Tibial nerve (tissue), 4 donors: ENCODE results near the gene KDM2A. TPM values are rescaled to one million over a fixed set of nuclear protein-coding genes. Genes with fewer than 3 reads are reported as not detected.

Source experiments
- DNase-seq, 2 donors: peaks; one replicate each; pipeline ENCODE4 v3.0.0-alpha.2; 2019; ENCODE audit warnings: low spot score in 2 of 2
- H3K27ac ChIP-seq, 4 donors: fragments of 200-600 bp; sonication (generic) in 3 of 4; one replicate each; pipeline ENCODE4 v1.5.1; 2017 to 2019; ENCODE audit warnings: mild to moderate bottlenecking in 1 of 4
- H3K27me3 ChIP-seq, 2 donors: fragments of 200-600 bp; sonication (generic) in 1 of 2; one replicate each; pipeline versions ENCODE4 v1.5.1 to v1.6.0; 2017 to 2019
- H3K36me3 ChIP-seq, 3 donors: fragments of 200-600 bp; sonication (generic); one replicate each; pipeline ENCODE4 v1.5.1; 2018 to 2019
- H3K4me1 ChIP-seq, 4 donors: fragments of 200-600 bp; sonication (generic) in 3 of 4; one replicate each; pipeline ENCODE4 v1.5.1; 2017 to 2019
- H3K4me3 ChIP-seq, 4 donors: fragments of 200-600 bp; sonication (generic) in 3 of 4; one replicate each; pipeline ENCODE4 v1.5.1; 2017 to 2019; ENCODE audit warnings: mild to moderate bottlenecking in 1 of 4, moderate library complexity in 1 of 4
- H3K9me3 ChIP-seq, 4 donors: fragments of 200-600 bp; sonication (generic) in 3 of 4; one replicate each; pipeline ENCODE4 v1.5.1; 2017 to 2019
- CTCF ChIP-seq, 5 experiments: fragments of 200-600 bp in 3 of 5; fragments of 450-650 bp in 2 of 5; sonication (generic) in 3 of 5; IDR thresholded peaks; one replicate each; pipeline ENCODE4 v1.5.1; 2016 to 2019; ENCODE audit warnings: antibody characterized with exemption in 5 of 5, mild to moderate bottlenecking in 3 of 5, moderate library complexity in 2 of 5
- EP300 ChIP-seq, 2 donors: sonication (generic); formaldehyde crosslinking; IDR thresholded peaks; one replicate each; pipeline ENCODE4 v1.6.1; 2017; ENCODE audit warnings: antibody characterized with exemption in 2 of 2, mild to moderate bottlenecking in 1 of 2
- POLR2A ChIP-seq, 2 donors: fragments of 450-650 bp; IDR thresholded peaks; one replicate each; pipeline ENCODE4 v1.6.1; 2017; ENCODE audit warnings: antibody characterized with exemption in 2 of 2, mild to moderate bottlenecking in 2 of 2, moderate library complexity in 2 of 2
- WGBS, 2 donors: methylation state at CpG; one replicate each; pipeline ENCODE4 v1.1.5; 2018; 5-methylcytosine and 5-hydroxymethylcytosine counted together
- total RNA-seq, 4 donors: library from RNA; depleted of rRNA; stranded (reverse); fragments of >200 nt; gene quantifications; one replicate each; pipeline ENCODE4 v1.1.0, GENCODE V29; 2016

Gene KDM2A
- total RNA-seq, 4 donors from 2014 or later, result 40.9 to 106 (median 67.4) TPM

GRCh38 chr11:67285541-67286498 is 166.8 kb downstream of the KDM2A start:
- H3K9me3 ChIP-seq, result no peaks in the 10 kb centered on the region
- peaks cover 0 to 47% (median 33%) of the 10 kb centered on the region in 4 donors for H3K4me1 ChIP-seq
- WGBS, 2 donors, result 80 to 88% methylated on average over 32 to 39 of the region's 39 CpGs
- DNase-seq, result no peak
- H3K27me3 ChIP-seq, result no peaks in the 10 kb centered on the region
- no peak for TF ChIP-seq EP300 (IDR thresholded peaks at IDR 0.05)
- no peak for TF ChIP-seq CTCF (IDR thresholded peaks at IDR 0.05)
- no peak for TF ChIP-seq POLR2A (IDR thresholded peaks at IDR 0.05)
- peaks cover 5 to 71% (median 54%) of the 10 kb centered on the region in 3 donors for H3K36me3 ChIP-seq
- H3K4me3 ChIP-seq, result no peak overlapping the region
- H3K27ac ChIP-seq, result peak overlapping the region in 3 of 4 donors; percentile 90 to 96 (median 96)

GRCh38 chr11:67286621-67287333 is 167.7 kb downstream of the KDM2A start:
- DNase-seq, result no peak
- H3K4me1 ChIP-seq, result peaks cover 0 to 51% (median 35%) of the 10 kb centered on the region in 4 donors

GRCh38 chr11:67287355-67288197 is 168.5 kb downstream of the KDM2A start:
- no peak for TF ChIP-seq POLR2A (IDR thresholded peaks at IDR 0.05)
- TF ChIP-seq CTCF (IDR thresholded peaks at IDR 0.05), result no peak
- no peak for TF ChIP-seq EP300 (IDR thresholded peaks at IDR 0.05)
- Histone ChIP-seq H3K27me3 (no peaks in the 10 kb centered on the region), H3K4me3 (peak overlapping the region in 3 of 4 donors; percentile 75 to 90 (median 87)), H3K36me3 (peaks cover 5 to 69% (median 37%) of the 10 kb centered on the region in 3 donors), H3K27ac (peak overlapping the region; percentile 84 to 96 (median 93)), H3K9me3 (no peaks in the 10 kb centered on the region), H3K4me1 (peaks cover 0 to 58% (median 35%) of the 10 kb centered on the region in 4 donors)
- 68 to 76% methylated on average over 14 of the region's 14 CpGs for WGBS, 2 donors
- DNase-seq, result no peak

More at GRCh38 chr11:67286621-67287333, 167.7 kb downstream of the KDM2A start:
- Histone ChIP-seq H3K27ac (peak overlapping the region; percentile 84 to 96 (median 93)), H3K36me3 (peaks cover 5 to 69% (median 45%) of the 10 kb centered on the region in 3 donors), H3K4me3 (no peak overlapping the region), H3K9me3 (no peaks in the 10 kb centered on the region), H3K27me3 (no peaks in the 10 kb centered on the region)
- 70 to 83% methylated on average over 6 to 8 of the region's 8 CpGs for WGBS, 2 donors
- TF ChIP-seq CTCF (IDR thresholded peaks at IDR 0.05), result no peak
- TF ChIP-seq POLR2A (IDR thresholded peaks at IDR 0.05), result no peak
- TF ChIP-seq EP300 (IDR thresholded peaks at IDR 0.05), result no peak

GRCh38 chr11:67288198-67288451 is 169.1 kb downstream of the KDM2A start:
- Histone ChIP-seq H3K36me3 (peaks cover under 1 to 67% (median 33%) of the 10 kb centered on the region in 3 donors), H3K27ac (peak overlapping the region; percentile 84 to 96 (median 93)), H3K9me3 (no peaks in the 10 kb centered on the region), H3K4me1 (peaks cover 0 to 64% (median 35%) of the 10 kb centered on the region in 4 donors), H3K27me3 (no peaks in the 10 kb centered on the region), H3K4me3 (peak overlapping the region; percentile 59 to 90 (median 81))
- DNase-seq, result no peak
- WGBS, 2 donors, result 29 to 32% methylated on average over 4 of the region's 4 CpGs
- no peak for TF ChIP-seq CTCF (IDR thresholded peaks at IDR 0.05)
- no peak for TF ChIP-seq EP300 (IDR thresholded peaks at IDR 0.05)
- TF ChIP-seq POLR2A (IDR thresholded peaks at IDR 0.05), result no peak
